HepG2 (cell line): Measurements from ENCODE around the gene NEURL4. TPM values are rescaled to one million over a fixed set of nuclear protein-coding genes. Genes with fewer than 3 reads are reported as not detected.
A peak's percentile ranks its signal among the peaks of the same experiment; 100 is the strongest.

Source experiments
- ATAC-seq: fragments of 200-7000 bp; cut with Tn5 transposase; 3 replicates; pipeline ENCODE4 v1.9.1; 2020; ENCODE audit warnings: mild to moderate bottlenecking, moderate library complexity
- BruUV-seq: library from RNA; stranded (reverse); fragments of 400-500 nt; replicated peaks from 2 replicates; lab custom pipeline; 2021; lab: Mats Ljungman, UMichigan
- CTCF ChIA-PET: fragments of 300-600 bp; formaldehyde crosslinking; extraction: SDS; loops from one replicate; lab custom pipeline; 2021; ENCODE audit warnings: low total read pairs, inconsistent platforms, low intra/inter-chr PET ratio; lab: Yijun Ruan, JAX
- POLR2A ChIA-PET: fragments of 350-600 bp; sonication (Branson Sonifier 250); formaldehyde crosslinking; loops from one replicate; lab custom pipeline; 2020; ENCODE audit warnings: antibody characterized with exemption, inconsistent platforms; lab: Yijun Ruan, JAX
- DNase-seq: peaks from one replicate; pipeline ENCODE4 v3.0.0-alpha.2; 2015; ENCODE audit warnings: low spot score
- FAIRE-seq: peaks from 3 replicates; lab custom pipeline; 2011; peaks lifted over from hg19 to GRCh38; lab: Jason Lieb, UNC
- H2AFZ ChIP-seq: one replicate; pipeline ENCODE4 v1.6.1; 2011; ENCODE audit warnings: low read length, inconsistent platforms
- H3K27ac ChIP-seq: fragments of 300-600 bp; 3 replicates; pipeline ENCODE4 v1.8.0; 2011; ENCODE audit warnings: mixed run types, mild to moderate bottlenecking, mixed read lengths, low read length, inconsistent platforms; ENCODE audit not compliant: insufficient read depth; ENCODE audit errors: extremely low read length
- H3K27me3 ChIP-seq, 2 experiments: fragments of 200-600 bp in 1 of 2; 2 replicates in 1 of 2; 3 replicates in 1 of 2; pipeline versions ENCODE4 v1.6.0 to v1.8.0; 2011; ENCODE audit warnings: low read length in 2 of 2, mild to moderate bottlenecking in 2 of 2, moderate library complexity in 2 of 2, inconsistent platforms in 1 of 2; ENCODE audit not compliant: insufficient read depth in 2 of 2, control insufficient read depth in 1 of 2
- H3K36me3 ChIP-seq, 2 experiments: fragments of 200-600 bp in 1 of 2; replicated peaks in 1 of 2; 2 replicates in 1 of 2; 3 replicates in 1 of 2; pipeline versions ENCODE4 v1.5.1 to v1.8.0; 2011; ENCODE audit warnings: low read length in 2 of 2, inconsistent platforms in 1 of 2; ENCODE audit not compliant: insufficient read depth in 2 of 2, control insufficient read depth in 1 of 2
- H3K4me1 ChIP-seq: 2 replicates; pipeline ENCODE4 v1.5.1; 2012; ENCODE audit warnings: low read length, inconsistent platforms; ENCODE audit not compliant: insufficient read depth
- H3K4me2 ChIP-seq: 2 replicates; pipeline ENCODE4 v1.6.0; 2011; ENCODE audit warnings: low read depth, low read length, inconsistent platforms
- H3K4me3 ChIP-seq, 3 experiments: fragments of 200-600 bp in 1 of 3; sonication (generic), shearing (Covaris generic) in 1 of 3; replicated peaks in 1 of 3; 2 replicates each; pipeline ENCODE4 v1.5.1; 2011 to 2016; ENCODE audit warnings: low read length in 3 of 3, inconsistent platforms in 2 of 3, low read depth in 2 of 3, mild to moderate bottlenecking in 2 of 3, control low read depth in 1 of 3, mixed read lengths in 1 of 3; ENCODE audit not compliant: insufficient read depth in 1 of 3
- H3K79me2 ChIP-seq: one replicate; pipeline ENCODE4 v1.6.1; 2011; ENCODE audit warnings: low read length, inconsistent platforms; ENCODE audit not compliant: insufficient read depth
- H3K9ac ChIP-seq: 2 replicates; pipeline ENCODE4 v1.6.0; 2011; ENCODE audit warnings: mild to moderate bottlenecking, low read depth, low read length, inconsistent platforms; ENCODE audit not compliant: insufficient read depth
- H3K9me3 ChIP-seq: 2 replicates; pipeline ENCODE4 v1.5.1; 2012; ENCODE audit warnings: mild to moderate bottlenecking, low read length
- H4K20me1 ChIP-seq: 2 replicates; pipeline ENCODE4 v1.6.0; 2011; ENCODE audit warnings: inconsistent platforms, mild to moderate bottlenecking, low read length, moderate library complexity; ENCODE audit not compliant: insufficient read depth
- AGO1 ChIP-seq: fragments of 200-400 bp; formaldehyde crosslinking; IDR thresholded peaks from 2 replicates; pipeline ENCODE4 v1.6.1; 2017; ENCODE audit warnings: mild to moderate bottlenecking, low read depth, low read length, moderate library complexity; ENCODE audit not compliant: poor library complexity, severe bottlenecking
- ATAD3A ChIP-seq: sonication (generic); formaldehyde crosslinking; IDR thresholded peaks from 2 replicates; pipeline ENCODE4 v1.4.0; 2020; ENCODE audit warnings: missing genetic modification reagents
- POLR2A ChIP-seq, 2 experiments: IDR thresholded peaks; 2 replicates each; pipeline ENCODE4 v1.6.1; 2011; ENCODE audit warnings: low read depth in 2 of 2, low read length in 2 of 2, mild to moderate bottlenecking in 1 of 2, moderate library complexity in 1 of 2; ENCODE audit not compliant: insufficient read depth in 1 of 2
- SSRP1 ChIP-seq: IDR thresholded peaks from 2 replicates; pipeline ENCODE4 v1.6.1; 2016; ENCODE audit warnings: control low read depth
- ZC3H13 ChIP-seq: sonication (generic); formaldehyde crosslinking; IDR thresholded peaks from 2 replicates; pipeline ENCODE4 v1.8.1; 2023; ENCODE audit warnings: mild to moderate bottlenecking, missing genetic modification reagents, moderate library complexity
- WGBS: methylation state at CpG from one replicate; pipeline ENCODE4 v1.1.6; 2017; ENCODE audit warnings: low lambda C conversion rate; 5-methylcytosine and 5-hydroxymethylcytosine counted together
- in situ Hi-C: cut with HindIII; loops from 2 replicates; pipeline ENCODE4 v1.10.0; 2017; ENCODE audit warnings: low pct_unique_long_range_greater_than_20kb; ENCODE audit not compliant: extremely low pct_ligation_motif_present
- intact Hi-C: fragments of 100-400 bp; cut with micrococcal nuclease; formaldehyde crosslinking; loops from one replicate; pipeline ENCODE4 v1.10.0; 2022; ENCODE audit not compliant: unreplicated experiment
- polyA plus RNA-seq, 8 experiments: library from polyadenylated mRNA; depleted of rRNA in 3 of 8; stranded (reverse) in 7 of 8; unstranded in 1 of 8; fragments of >200 nt; fragmentation: Illumina TruSeq in 4 of 8; extraction: Trizol in 4 of 8; gene quantifications; 2 replicates each; pipeline versions ENCODE4 v1.2.1 to v1.2.3, GENCODE V29; 2011 to 2016; ENCODE audit warnings: low read depth in 4 of 8, missing spikeins in 1 of 8, mixed read lengths in 1 of 8; ENCODE audit not compliant: insufficient read depth in 1 of 8
- total RNA-seq, 5 experiments: library from RNA; depleted of rRNA; stranded (reverse); fragments of >200 nt; fragmentation: Illumina TruSeq; extraction: Trizol; gene quantifications; 2 replicates each; pipeline ENCODE4 v1.2.3, GENCODE V29; 2016; ENCODE audit warnings: low read depth in 1 of 5

The NEURL4 gene
- total and polyA plus RNA-seq, 2 of the 13 experiments (the other 11 are each of a cell fraction or from before 2014, with no cell fraction given): 14.8 to 15.7 TPM

DNA sequence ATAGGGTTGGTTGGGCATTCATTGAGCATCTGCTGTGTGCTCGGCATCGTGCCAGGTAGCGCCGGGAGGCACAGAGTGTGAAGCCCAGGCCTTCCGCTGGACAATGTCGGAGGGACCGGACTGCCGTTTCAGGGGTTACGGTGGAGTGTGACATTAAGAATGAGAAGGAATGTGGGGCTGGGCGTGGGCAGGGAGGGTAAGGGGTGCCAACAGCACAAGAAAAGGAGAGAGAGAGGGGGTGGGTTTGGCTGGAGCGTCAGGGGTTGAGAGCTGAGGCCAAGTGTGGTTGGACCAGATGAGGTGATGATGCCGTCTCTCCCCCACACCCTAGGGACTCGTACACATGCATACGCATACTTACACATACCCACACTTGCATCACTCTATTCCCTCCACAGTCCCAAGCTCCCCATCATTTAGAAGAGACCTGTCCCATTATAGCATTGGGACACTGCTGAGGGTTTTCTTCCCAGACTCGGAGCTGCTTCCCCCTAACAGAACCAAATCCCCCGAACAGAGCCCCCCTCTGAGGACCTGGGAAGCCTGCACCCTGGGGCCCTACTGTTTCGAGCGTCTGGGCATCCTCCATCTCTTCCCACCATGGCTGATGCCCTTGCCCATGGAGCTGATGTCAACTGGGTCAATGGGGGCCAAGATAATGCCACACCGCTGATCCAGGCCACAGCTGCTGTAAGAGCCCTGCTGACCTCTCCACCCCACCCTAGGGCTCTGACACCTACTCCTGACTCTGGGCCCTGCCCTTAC, 19.5 kb upstream of the NEURL4 start:
- H3K27ac ChIP-seq: no peak overlapping the region
- H3K27me3 ChIP-seq: peaks cover 0 to 11% of the 10 kb centered on the region in 2 experiments; a peak in 3 of 5 replicates
- no peaks in the 10 kb centered on the region for H3K79me2 ChIP-seq
- peaks cover 66% of the 10 kb centered on the region for H3K4me1 ChIP-seq
- peaks cover 13% of the 10 kb centered on the region; the same call in 1 of the 2 replicates for H4K20me1 ChIP-seq
- WGBS: 67% methylated on average over 19 of the region's 19 CpGs
- POLR2A ChIA-PET: interaction anchor here (0.9 to 2.3 kb wide), 6 partner anchors 14 to 67 kb away, joined by 3 to 7 read pairs (median 4); partner anchors contain the start of genes SLC2A4 and TMEM256
- no TSS peak for BruUV-seq
- FAIRE-seq (no peak), DNase-seq (no peak), ATAC-seq (no peak)
- TF ChIP-seq POLR2A (IDR thresholded peaks at IDR 0.05; ENCODE audit: insufficient read depth in 1 of 2, low read depth in 2 of 2, low read length in 2 of 2): peak in 1 of 2 experiments; percentile 22; a peak in 1 of 4 replicates
- peak; percentile 72; the same call in 1 of the 2 replicates for TF ChIP-seq ZC3H13 (CRISPR knock-in tag)
- TF ChIP-seq SSRP1 (CRISPR knock-in tag): 0 out of 2 replicates have a peak, but pooled peaks have one; percentile 18
- TF ChIP-seq ATAD3A (CRISPR knock-in tag): no peak
- peak; percentile 4 for TF ChIP-seq AGO1
- no peak overlapping the region for H3K9ac ChIP-seq
- H3K36me3 ChIP-seq: no peaks in the 10 kb centered on the region
- peak overlapping the region; percentile 28; the same call in 1 of the 2 replicates for H3K4me2 ChIP-seq
- no peak overlapping the region for H3K4me3 ChIP-seq
- CTCF ChIA-PET: interaction anchor here (5.9 kb wide), 1 partner anchor 25 kb away, joined by 41 read pairs; no protein-coding TSS in a partner anchor
- intact Hi-C loops: no loop called here
- no peaks in the 10 kb centered on the region for H3K9me3 ChIP-seq
- H2AFZ ChIP-seq: no peak overlapping the region
- in situ Hi-C loops: no loop called here
